HG03457 (cell line): ENCODE measurements around the gene OR10A4.
"Not testable (repeated sequence)": the region's sequence is repeated elsewhere in the genome, so short reads cannot be mapped to it uniquely, and the experiment has no call there.

Experiments used
- ATAC-seq: cut with Tn5 transposase; IDR thresholded peaks from one replicate; pipeline ENCODE4 v1.9.1; 2021; ENCODE audit warnings: moderate number of reproducible peaks; ENCODE audit not compliant: unreplicated experiment

Gene OR10A4, protein sequence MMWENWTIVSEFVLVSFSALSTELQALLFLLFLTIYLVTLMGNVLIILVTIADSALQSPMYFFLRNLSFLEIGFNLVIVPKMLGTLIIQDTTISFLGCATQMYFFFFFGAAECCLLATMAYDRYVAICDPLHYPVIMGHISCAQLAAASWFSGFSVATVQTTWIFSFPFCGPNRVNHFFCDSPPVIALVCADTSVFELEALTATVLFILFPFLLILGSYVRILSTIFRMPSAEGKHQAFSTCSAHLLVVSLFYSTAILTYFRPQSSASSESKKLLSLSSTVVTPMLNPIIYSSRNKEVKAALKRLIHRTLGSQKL

DNA sequence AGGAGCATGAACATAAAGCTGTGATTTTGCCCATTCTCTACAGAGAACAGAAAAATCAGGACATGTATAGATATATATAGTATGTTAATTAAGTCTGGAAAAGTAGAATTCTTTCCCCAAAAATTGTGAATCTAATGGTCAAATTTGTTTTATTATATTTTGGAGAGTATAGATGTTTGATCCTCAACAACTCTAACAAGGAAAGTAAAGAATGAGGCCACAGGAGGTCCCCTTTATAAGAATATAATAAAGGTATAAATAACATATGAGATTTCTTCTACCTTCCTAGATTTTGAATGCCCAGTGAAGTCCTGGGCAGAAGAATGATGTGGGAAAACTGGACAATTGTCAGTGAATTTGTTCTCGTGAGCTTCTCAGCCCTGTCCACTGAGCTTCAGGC is at the start of gene OR10A4:
OR10A4 (plus strand) TSS at position 301 of the 400 bp plus-strand sequence; CDS start at position 324, 23 bp downstream.
- ATAC-seq = no peak

GRCh38 chr11:6828103-6828502 is 48.3 kb upstream of the OR10A4 start:
- ATAC-seq = no peak

GRCh38 chr11:6833356-6833755 is 43.1 kb upstream of the OR10A4 start:
- no peak for ATAC-seq

- ATAC-seq = no peak
These were observed 42.4 kb upstream of the OR10A4 start for GRCh38 chr11:6834021-6834420.

DNA sequence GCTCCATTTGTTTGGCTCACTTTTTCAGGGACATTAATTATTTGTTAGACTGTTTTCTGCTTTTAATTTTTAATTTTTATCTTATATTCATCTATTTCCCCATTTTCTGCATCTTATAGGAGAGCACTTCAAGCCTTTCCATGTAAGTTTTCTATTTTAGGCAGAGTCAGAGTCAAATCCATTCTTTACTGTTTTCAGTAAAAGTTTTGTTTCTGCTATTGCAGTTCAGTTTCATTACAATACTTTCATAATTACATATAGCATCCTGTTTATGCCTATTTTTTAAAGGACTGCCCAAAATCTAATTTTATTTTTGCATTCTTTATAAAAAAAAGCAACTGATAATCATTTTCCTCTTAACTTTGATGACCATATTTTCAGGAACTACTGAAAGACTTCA is 34.7 kb upstream of the OR10A4 start:
- ATAC-seq = no peak

- no peak for ATAC-seq
These were observed 32.8 kb upstream of the OR10A4 start for GRCh38 chr11:6843670-6844069.

GRCh38 chr11:6844356-6844755 is 32.1 kb upstream of the OR10A4 start:
- ATAC-seq = no peak

DNA sequence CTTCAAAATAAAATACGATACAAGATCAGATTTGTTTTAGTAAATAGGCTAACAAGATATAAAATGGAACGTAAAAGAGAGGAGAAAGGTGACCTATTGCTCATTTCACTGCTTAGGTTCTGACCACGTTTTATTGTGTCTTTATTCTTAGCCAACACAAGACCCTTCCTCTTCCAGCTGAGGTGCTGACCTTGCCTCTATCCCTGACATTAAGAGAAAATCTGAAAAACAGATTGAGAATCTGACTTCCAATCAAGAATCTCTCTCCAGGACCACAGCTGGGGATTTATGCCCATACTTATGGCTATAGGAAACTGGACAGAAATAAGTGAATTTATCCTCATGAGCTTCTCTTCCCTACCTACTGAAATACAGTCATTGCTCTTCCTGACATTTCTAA is 31.0 kb upstream of the OR10A4 start, which contains the start of gene OR10A5:
OR10A5 (plus strand) TSS at position 301 of the 400 bp plus-strand sequence; CDS start at position 301, 0 bp downstream.
- ATAC-seq = no peak

DNA sequence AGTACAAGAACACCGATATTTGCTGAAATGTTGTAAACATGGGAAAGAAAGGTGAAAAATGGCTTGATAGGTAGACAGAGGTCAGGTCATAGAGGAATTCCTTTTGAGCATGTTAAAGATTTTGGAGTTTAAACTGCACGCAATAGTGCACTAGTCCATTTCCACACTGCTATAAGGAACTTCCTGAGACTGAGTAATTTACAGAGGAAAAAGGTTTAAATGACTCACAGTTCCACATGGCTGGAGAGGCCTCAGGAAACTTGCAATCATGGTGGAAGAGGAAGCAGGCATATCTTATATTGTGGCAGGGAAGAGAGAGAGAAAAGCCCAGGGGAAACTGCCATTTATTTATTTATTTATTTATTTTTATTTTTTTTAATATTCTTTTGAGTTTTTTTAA is 25.9 kb upstream of the OR10A4 start:
- ATAC-seq = no peak

- not testable (repeated sequence) for ATAC-seq
These were observed 21.6 kb upstream of the OR10A4 start for GRCh38 chr11:6854801-6855200.

DNA sequence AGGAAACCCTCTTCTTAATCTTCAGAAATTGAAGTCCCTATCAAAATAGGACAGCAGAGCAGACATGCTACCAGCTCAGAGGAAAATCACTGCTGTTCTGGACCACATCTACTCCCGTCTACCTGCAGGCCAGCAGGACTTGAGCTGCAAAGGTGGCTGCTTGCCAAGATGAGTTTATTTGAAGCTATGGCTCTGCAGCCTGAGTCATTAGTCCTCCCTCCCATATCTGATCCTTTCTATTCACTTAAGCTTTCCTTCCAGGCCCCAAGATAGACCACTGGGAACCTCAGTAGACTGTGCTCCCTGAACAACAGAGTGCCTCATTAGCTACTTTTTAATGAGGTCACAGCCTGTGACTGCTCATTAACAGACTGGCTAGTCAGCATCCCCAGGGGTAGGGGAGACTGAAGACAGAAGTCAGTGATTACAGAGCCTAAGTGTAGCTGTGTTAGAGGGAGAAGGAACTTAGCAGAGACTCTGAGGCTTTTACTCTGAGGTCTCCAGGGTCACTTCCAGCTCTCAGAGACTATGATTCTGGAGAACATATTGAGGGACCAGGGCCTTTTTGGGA is 20.4 kb upstream of the OR10A4 start:
- no peak for ATAC-seq

GRCh38 chr11:6856871-6857270 is 19.6 kb upstream of the OR10A4 start:
- no peak for ATAC-seq

- no peak for ATAC-seq
These were observed 13.5 kb upstream of the OR10A4 start, which contains the start of gene OR10A2 for GRCh38 chr11:6862961-6863360. OR10A2 (plus strand) TSS chr11:6863057; CDS start chr11:6869755, 6,698 bp downstream.

GRCh38 chr11:6864438-6864837 is 12.0 kb upstream of the OR10A4 start:
- ATAC-seq = no peak

DNA sequence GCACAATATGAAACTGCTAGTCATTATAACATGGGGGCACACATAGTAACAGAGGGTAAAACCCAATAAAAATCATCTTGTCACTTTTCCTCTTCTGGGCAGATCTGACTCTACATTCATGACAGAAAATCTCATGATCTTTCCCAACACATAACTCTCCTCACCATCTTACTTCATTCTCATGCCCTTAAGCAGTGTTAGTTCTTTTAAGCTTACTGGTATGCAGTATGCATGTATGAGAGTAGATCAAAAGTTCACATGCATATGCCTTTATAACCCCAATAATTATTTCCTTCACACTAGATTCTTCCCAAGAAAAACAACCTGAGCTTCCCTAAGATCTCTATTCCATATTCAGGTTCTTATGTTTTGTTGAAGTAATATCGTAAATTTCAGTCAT is 5.1 kb upstream of the OR10A4 start:
- no peak for ATAC-seq

DNA sequence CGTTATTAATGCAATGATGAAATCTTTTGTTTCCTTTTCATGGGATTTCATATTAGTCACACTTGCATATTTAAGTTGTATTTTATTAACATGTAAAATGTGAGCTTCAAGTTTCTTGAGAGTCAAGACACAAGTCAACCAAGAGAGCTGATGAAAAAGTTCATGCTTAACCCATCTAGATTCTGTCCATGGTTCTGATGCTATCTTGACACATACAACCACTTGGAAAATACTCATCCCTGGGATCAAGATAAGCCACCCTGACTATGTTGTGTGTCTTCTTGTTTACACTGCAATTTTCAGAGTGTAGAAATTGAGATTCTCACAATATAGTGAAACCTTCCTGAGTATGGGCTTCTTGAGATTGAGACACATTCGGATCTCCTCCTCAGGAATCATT is 664 bp upstream of the OR10A4 start:
- no peak for ATAC-seq

- ATAC-seq = no peak
These were observed 489 bp downstream of the OR10A4 start for GRCh38 chr11:6876914-6877313.

GRCh38 chr11:6882751-6883150 is 6.3 kb downstream of the OR10A4 start:
- ATAC-seq = no peak

GRCh38 chr11:6887711-6888110 is 11.3 kb downstream of the OR10A4 start:
- ATAC-seq = not testable (repeated sequence)

- ATAC-seq = no peak
These were observed 12.4 kb downstream of the OR10A4 start for GRCh38 chr11:6888830-6889229.

- ATAC-seq = no peak
These were observed 13.4 kb downstream of the OR10A4 start for GRCh38 chr11:6889835-6890234.

- ATAC-seq = no peak
These were observed 16.0 kb downstream of the OR10A4 start, which contains the start of gene OR2D2 for GRCh38 chr11:6892400-6892799. OR2D2 (minus strand) TSS chr11:6892500; CDS start chr11:6892500, 0 bp downstream.
